Measurements from ENCODE around the gene NYAP1.
"Not testable (repeated sequence)": the region's sequence is repeated elsewhere in the genome, so short reads cannot be mapped to it uniquely, and the experiment has no call there.

The NYAP1 gene

DNA sequence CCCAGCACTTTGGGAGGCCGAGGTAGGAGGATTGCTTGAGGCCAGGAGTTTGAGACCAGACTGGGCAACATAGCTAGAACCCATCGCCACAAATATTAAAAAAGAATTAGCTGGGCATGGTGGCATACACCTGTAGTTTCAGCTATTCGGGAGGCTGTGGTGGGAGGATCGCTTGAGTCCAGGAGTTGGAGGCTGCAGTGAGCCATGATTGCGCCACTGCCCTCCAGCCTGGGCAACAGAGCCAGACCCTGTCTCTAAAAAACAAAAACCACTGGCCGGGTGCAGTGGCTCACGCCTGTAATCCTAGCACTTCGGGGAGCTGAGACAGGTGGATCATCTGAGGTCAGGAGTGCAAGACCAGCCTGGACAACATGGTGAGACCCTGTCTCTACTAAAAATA lies 29.9 kb upstream of the NYAP1 start:
- not testable (repeated sequence) for H3K36me3 ChIP-seq (ENCODE audit: control insufficient read depth, insufficient read depth, low read length); H3K27ac ChIP-seq (ENCODE audit: low read depth, low read length); H2BK15ac ChIP-seq (replicated peaks; ENCODE audit: low read depth); H3K4me1 ChIP-seq (ENCODE audit: control insufficient read depth, low read depth, low read length); DNase-seq; H2AK5ac ChIP-seq (ENCODE audit: low read length); H2BK5ac ChIP-seq (ENCODE audit: low read length); H4K8ac ChIP-seq (ENCODE audit: low read depth, low read length); H3K56ac ChIP-seq (ENCODE audit: low read length); H3K18ac ChIP-seq (ENCODE audit: low read length); H3K79me1 ChIP-seq (ENCODE audit: low read length); H3K9ac ChIP-seq (ENCODE audit: low read length); H3K4ac ChIP-seq (ENCODE audit: low read depth, low read length); H4K5ac ChIP-seq (ENCODE audit: low read length); H2BK120ac ChIP-seq (ENCODE audit: low read depth, low read length); H3K4me3 ChIP-seq (ENCODE audit: low read length); H3K4me2 ChIP-seq (ENCODE audit: low read length); H3K23ac ChIP-seq (ENCODE audit: low read length); H3K27me3 ChIP-seq (ENCODE audit: insufficient read depth, low read length, poor library complexity); H3K79me2 ChIP-seq (ENCODE audit: control insufficient read depth, insufficient read depth, low read length)
- no CpG with 5 or more reads among the region's 8 CpGs for WGBS (ENCODE audit: extremely low coverage, insufficient coverage, low lambda C conversion rate)

DNA sequence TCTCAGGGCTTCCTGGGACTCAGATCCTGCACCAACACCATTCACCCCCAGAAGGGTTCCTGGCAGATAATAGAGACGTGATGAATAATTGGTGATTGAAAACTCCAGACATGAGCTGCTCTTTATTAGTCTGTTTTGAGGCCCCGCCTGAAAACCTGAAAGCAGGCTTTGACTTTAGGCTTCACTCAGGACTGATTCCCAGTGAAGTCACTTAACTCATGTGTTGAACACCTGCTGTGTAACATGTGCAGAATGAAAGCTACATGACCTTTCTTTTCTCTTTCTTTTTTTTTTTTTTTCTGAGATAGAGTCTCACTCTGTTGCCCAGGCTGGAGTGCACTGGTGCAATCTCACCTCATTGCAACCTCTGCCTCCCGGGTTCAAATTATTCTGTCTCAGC lies 28.5 kb upstream of the NYAP1 start:
- no peak overlapping the region for H3K4me2 ChIP-seq (ENCODE audit: low read length)
- no peak overlapping the region for H4K8ac ChIP-seq (ENCODE audit: low read depth, low read length)
- no peak overlapping the region for H4K5ac ChIP-seq (ENCODE audit: low read length)
- no peak overlapping the region for H2BK15ac ChIP-seq (replicated peaks; ENCODE audit: low read depth)
- H2BK120ac ChIP-seq (ENCODE audit: low read depth, low read length) = no peak overlapping the region
- no peaks in the 10 kb centered on the region for H3K79me1 ChIP-seq (ENCODE audit: low read length)
- no peaks in the 10 kb centered on the region for H3K27me3 ChIP-seq (ENCODE audit: insufficient read depth, low read length, poor library complexity)
- H3K4me3 ChIP-seq (ENCODE audit: low read length) = no peak overlapping the region
- H3K4me1 ChIP-seq (ENCODE audit: control insufficient read depth, low read depth, low read length) = no peaks in the 10 kb centered on the region
- no peak overlapping the region for H3K56ac ChIP-seq (ENCODE audit: low read length)
- no peak for DNase-seq
- no CpG with 5 or more reads among the region's 3 CpGs for WGBS (ENCODE audit: extremely low coverage, insufficient coverage, low lambda C conversion rate)
- H3K27ac ChIP-seq (ENCODE audit: low read depth, low read length) = no peak overlapping the region
- no peak overlapping the region for H2BK5ac ChIP-seq (ENCODE audit: low read length)
- no peak overlapping the region for H2AK5ac ChIP-seq (ENCODE audit: low read length)
- no peaks in the 10 kb centered on the region for H3K36me3 ChIP-seq (ENCODE audit: control insufficient read depth, insufficient read depth, low read length)
- no peak overlapping the region for H3K4ac ChIP-seq (ENCODE audit: low read depth, low read length)
- no peak overlapping the region for H3K18ac ChIP-seq (ENCODE audit: low read length)
- no peak overlapping the region for H3K9ac ChIP-seq (ENCODE audit: low read length)
- no peaks in the 10 kb centered on the region for H3K79me2 ChIP-seq (ENCODE audit: control insufficient read depth, insufficient read depth, low read length)
- H3K23ac ChIP-seq (ENCODE audit: low read length) = no peak overlapping the region

DNA sequence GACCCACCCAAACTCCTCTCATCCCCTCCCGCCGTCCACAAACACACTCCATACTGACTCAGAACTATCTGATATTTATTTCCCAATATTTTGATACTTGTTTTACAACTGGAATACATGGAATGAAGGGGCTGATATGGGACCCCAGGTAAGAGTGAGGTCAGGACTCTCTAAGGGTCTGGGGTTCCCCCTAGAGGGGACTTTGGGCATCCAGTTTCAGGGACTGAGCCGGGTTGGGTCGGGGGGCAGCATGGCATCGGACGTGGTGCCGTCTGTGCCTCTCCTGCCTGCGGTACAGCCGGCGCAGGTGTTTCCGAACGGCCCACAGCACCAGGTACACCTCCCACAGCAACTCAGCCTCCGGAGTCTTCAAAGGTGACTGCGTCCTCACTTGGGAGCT lies 27.2 kb upstream of the NYAP1 start:
- no peak for DNase-seq

DNA sequence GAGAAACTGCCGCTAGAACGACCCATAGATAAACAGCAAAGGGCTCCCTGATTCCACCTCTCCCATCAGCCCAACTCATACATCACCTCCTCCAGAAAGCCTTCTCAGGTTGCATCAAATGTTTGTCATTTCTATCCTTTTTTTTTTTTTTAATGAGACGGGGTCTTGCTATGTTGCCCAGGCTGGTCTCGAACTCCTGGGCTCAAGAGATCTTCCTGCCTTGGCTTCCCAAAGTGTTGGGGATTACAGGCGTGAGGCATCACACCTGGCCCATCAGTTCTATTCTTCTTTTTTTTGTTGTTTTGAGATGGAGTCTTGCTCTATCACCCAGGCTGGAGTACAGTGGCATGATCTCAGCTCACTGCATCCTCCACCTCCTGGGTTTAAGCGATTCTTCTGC lies 26.7 kb upstream of the NYAP1 start:
- no peak overlapping the region for H3K56ac ChIP-seq (ENCODE audit: low read length)
- no peak overlapping the region for H2BK5ac ChIP-seq (ENCODE audit: low read length)
- H3K4me3 ChIP-seq (ENCODE audit: low read length) = no peak overlapping the region
- no peak overlapping the region for H2BK120ac ChIP-seq (ENCODE audit: low read depth, low read length)
- H3K27me3 ChIP-seq (ENCODE audit: insufficient read depth, low read length, poor library complexity) = no peaks in the 10 kb centered on the region
- no peaks in the 10 kb centered on the region for H3K79me2 ChIP-seq (ENCODE audit: control insufficient read depth, insufficient read depth, low read length)
- no peak overlapping the region for H3K4me2 ChIP-seq (ENCODE audit: low read length)
- H3K4me1 ChIP-seq (ENCODE audit: control insufficient read depth, low read depth, low read length) = no peaks in the 10 kb centered on the region
- no CpG with 5 or more reads among the region's 6 CpGs for WGBS (ENCODE audit: extremely low coverage, insufficient coverage, low lambda C conversion rate)
- no peak overlapping the region for H3K18ac ChIP-seq (ENCODE audit: low read length)
- no peak overlapping the region for H3K27ac ChIP-seq (ENCODE audit: low read depth, low read length)
- no peak overlapping the region for H4K8ac ChIP-seq (ENCODE audit: low read depth, low read length)
- DNase-seq = no peak
- H3K79me1 ChIP-seq (ENCODE audit: low read length) = no peaks in the 10 kb centered on the region
- no peak overlapping the region for H2AK5ac ChIP-seq (ENCODE audit: low read length)
- H4K5ac ChIP-seq (ENCODE audit: low read length) = no peak overlapping the region
- H3K23ac ChIP-seq (ENCODE audit: low read length) = no peak overlapping the region
- no peaks in the 10 kb centered on the region for H3K36me3 ChIP-seq (ENCODE audit: control insufficient read depth, insufficient read depth, low read length)
- H3K4ac ChIP-seq (ENCODE audit: low read depth, low read length) = no peak overlapping the region
- H3K9ac ChIP-seq (ENCODE audit: low read length) = no peak overlapping the region
- no peak overlapping the region for H2BK15ac ChIP-seq (replicated peaks; ENCODE audit: low read depth)

More for the DNA sequence above, 27.2 kb upstream of the NYAP1 start:
- no peak overlapping the region for H3K27ac ChIP-seq (ENCODE audit: low read depth, low read length)
- H3K4me1 ChIP-seq (ENCODE audit: control insufficient read depth, low read depth, low read length) = no peaks in the 10 kb centered on the region
- no peak overlapping the region for H3K18ac ChIP-seq (ENCODE audit: low read length)
- no peak overlapping the region for H4K8ac ChIP-seq (ENCODE audit: low read depth, low read length)
- H2BK5ac ChIP-seq (ENCODE audit: low read length) = no peak overlapping the region
- no peaks in the 10 kb centered on the region for H3K36me3 ChIP-seq (ENCODE audit: control insufficient read depth, insufficient read depth, low read length)
- H2AK5ac ChIP-seq (ENCODE audit: low read length) = no peak overlapping the region
- no peak overlapping the region for H3K23ac ChIP-seq (ENCODE audit: low read length)
- no peak overlapping the region for H2BK15ac ChIP-seq (replicated peaks; ENCODE audit: low read depth)
- no peak overlapping the region for H3K56ac ChIP-seq (ENCODE audit: low read length)
- 100% methylated on average over 2 of the region's 14 CpGs for WGBS (ENCODE audit: extremely low coverage, insufficient coverage, low lambda C conversion rate)
- H3K79me2 ChIP-seq (ENCODE audit: control insufficient read depth, insufficient read depth, low read length) = no peaks in the 10 kb centered on the region
- no peak overlapping the region for H3K4me3 ChIP-seq (ENCODE audit: low read length)
- no peak overlapping the region for H4K5ac ChIP-seq (ENCODE audit: low read length)
- no peak overlapping the region for H2BK120ac ChIP-seq (ENCODE audit: low read depth, low read length)
- no peak overlapping the region for H3K4me2 ChIP-seq (ENCODE audit: low read length)
- H3K4ac ChIP-seq (ENCODE audit: low read depth, low read length) = no peak overlapping the region
- no peak overlapping the region for H3K9ac ChIP-seq (ENCODE audit: low read length)
- no peaks in the 10 kb centered on the region for H3K79me1 ChIP-seq (ENCODE audit: low read length)
- H3K27me3 ChIP-seq (ENCODE audit: insufficient read depth, low read length, poor library complexity) = no peaks in the 10 kb centered on the region

DNA sequence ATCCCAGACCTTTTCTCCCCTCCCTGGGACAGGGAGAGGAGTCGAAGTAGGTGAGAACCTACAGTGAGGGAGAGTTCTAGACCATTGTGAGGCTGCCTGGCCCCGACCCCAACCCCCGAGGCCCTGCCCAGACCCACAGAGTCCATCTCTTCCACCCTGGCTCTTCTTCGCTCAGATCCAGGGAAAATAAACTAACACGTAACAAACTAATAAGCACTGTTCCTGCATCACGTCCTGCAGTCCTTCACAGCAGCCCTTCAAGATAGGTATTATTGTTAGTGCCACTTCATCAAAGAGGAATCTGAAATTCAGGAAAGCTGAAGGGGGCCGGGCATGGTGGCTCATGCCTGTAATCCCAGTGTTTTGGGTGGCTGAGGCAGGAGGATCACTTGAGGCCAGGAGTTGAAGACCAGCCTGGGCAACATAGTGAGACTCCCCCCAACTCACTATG lies 19.5 kb upstream of the NYAP1 start, which contains the start of gene SPACDR:
TSS of gene SPACDR (minus strand) at position 51 of the 451 bp plus-strand sequence. CDS start 235 bp downstream, outside the sequence.
- Histone ChIP-seq H3K56ac (ENCODE audit: low read length) (no peak within 1 kb of the TSS), H3K79me1 (ENCODE audit: low read length) (no peaks in the 10 kb centered on the region), H4K5ac (ENCODE audit: low read length) (no peak within 1 kb of the TSS), H3K79me2 (ENCODE audit: control insufficient read depth, insufficient read depth, low read length) (no peaks in the 10 kb centered on the region), H4K8ac (ENCODE audit: low read depth, low read length) (no peak within 1 kb of the TSS), H2BK120ac (ENCODE audit: low read depth, low read length) (no peak within 1 kb of the TSS), H3K9ac (ENCODE audit: low read length) (no peak within 1 kb of the TSS), H3K36me3 (ENCODE audit: control insufficient read depth, insufficient read depth, low read length) (no peaks in the 10 kb centered on the region), H3K4me3 (ENCODE audit: low read length) (no peak within 1 kb of the TSS), H3K4me2 (ENCODE audit: low read length) (no peak within 1 kb of the TSS), H3K23ac (ENCODE audit: low read length) (no peak within 1 kb of the TSS), H2AK5ac (ENCODE audit: low read length) (no peak within 1 kb of the TSS), H3K27ac (ENCODE audit: low read depth, low read length) (no peak within 1 kb of the TSS), H3K18ac (ENCODE audit: low read length) (no peak within 1 kb of the TSS), H2BK5ac (ENCODE audit: low read length) (no peak within 1 kb of the TSS), H2BK15ac (replicated peaks; ENCODE audit: low read depth) (no peak within 1 kb of the TSS), H3K4me1 (ENCODE audit: control insufficient read depth, low read depth, low read length) (no peaks in the 10 kb centered on the region), H3K4ac (ENCODE audit: low read depth, low read length) (no peak within 1 kb of the TSS), H3K27me3 (ENCODE audit: insufficient read depth, low read length, poor library complexity) (no peaks in the 10 kb centered on the region)
- no CpG with 5 or more reads among the region's 7 CpGs for WGBS (ENCODE audit: extremely low coverage, insufficient coverage, low lambda C conversion rate)
- no peak for DNase-seq

DNA sequence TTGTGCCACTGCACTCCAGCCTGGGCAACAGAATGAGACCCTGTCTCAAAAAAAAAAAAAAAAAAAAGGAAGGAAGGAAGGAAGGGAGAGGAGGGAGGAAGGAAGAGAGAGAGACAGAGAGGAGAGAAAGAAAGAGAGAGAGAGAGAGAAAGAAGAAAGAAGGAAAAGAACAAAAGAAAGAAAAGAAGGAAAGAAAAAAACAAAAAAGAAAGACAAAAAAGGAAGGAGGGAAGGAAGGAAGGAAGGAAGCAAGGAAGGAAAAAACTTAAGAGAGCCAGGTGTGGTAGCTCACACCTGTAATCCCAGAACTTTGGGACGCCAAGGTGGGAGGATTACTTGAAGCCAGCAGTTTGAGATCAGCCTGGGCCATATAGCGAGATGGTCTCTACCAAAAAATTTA lies 18.9 kb upstream of the NYAP1 start:
- Histone ChIP-seq H4K5ac (ENCODE audit: low read length) (no peak overlapping the region), H3K23ac (ENCODE audit: low read length) (no peak overlapping the region), H4K8ac (ENCODE audit: low read depth, low read length) (no peak overlapping the region), H3K9ac (ENCODE audit: low read length) (no peak overlapping the region), H2AK5ac (ENCODE audit: low read length) (no peak overlapping the region), H3K79me2 (ENCODE audit: control insufficient read depth, insufficient read depth, low read length) (no peaks in the 10 kb centered on the region), H3K79me1 (ENCODE audit: low read length) (no peaks in the 10 kb centered on the region), H3K27ac (ENCODE audit: low read depth, low read length) (no peak overlapping the region), H3K18ac (ENCODE audit: low read length) (no peak overlapping the region), H2BK15ac (replicated peaks; ENCODE audit: low read depth) (no peak overlapping the region), H3K4me2 (ENCODE audit: low read length) (no peak overlapping the region), H3K4ac (ENCODE audit: low read depth, low read length) (no peak overlapping the region), H2BK120ac (ENCODE audit: low read depth, low read length) (no peak overlapping the region), H3K27me3 (ENCODE audit: insufficient read depth, low read length, poor library complexity) (no peaks in the 10 kb centered on the region), H3K56ac (ENCODE audit: low read length) (no peak overlapping the region), H3K4me1 (ENCODE audit: control insufficient read depth, low read depth, low read length) (no peaks in the 10 kb centered on the region), H3K36me3 (ENCODE audit: control insufficient read depth, insufficient read depth, low read length) (no peaks in the 10 kb centered on the region), H2BK5ac (ENCODE audit: low read length) (no peak overlapping the region), H3K4me3 (ENCODE audit: low read length) (no peak overlapping the region)
- no peak for DNase-seq
- no CpG with 5 or more reads among the region's 2 CpGs for WGBS (ENCODE audit: extremely low coverage, insufficient coverage, low lambda C conversion rate)

Data from mesendoderm (in vitro differentiated cells).